ENCODE data around the gene GRID1. TPM values are rescaled to one million over a fixed set of nuclear protein-coding genes. Genes with fewer than 3 reads are reported as not detected.

GRID1 gene
- total RNA-seq, 4 donors from 2014 or later: 0.88 to 7.3 (median 4.1) TPM

DNA sequence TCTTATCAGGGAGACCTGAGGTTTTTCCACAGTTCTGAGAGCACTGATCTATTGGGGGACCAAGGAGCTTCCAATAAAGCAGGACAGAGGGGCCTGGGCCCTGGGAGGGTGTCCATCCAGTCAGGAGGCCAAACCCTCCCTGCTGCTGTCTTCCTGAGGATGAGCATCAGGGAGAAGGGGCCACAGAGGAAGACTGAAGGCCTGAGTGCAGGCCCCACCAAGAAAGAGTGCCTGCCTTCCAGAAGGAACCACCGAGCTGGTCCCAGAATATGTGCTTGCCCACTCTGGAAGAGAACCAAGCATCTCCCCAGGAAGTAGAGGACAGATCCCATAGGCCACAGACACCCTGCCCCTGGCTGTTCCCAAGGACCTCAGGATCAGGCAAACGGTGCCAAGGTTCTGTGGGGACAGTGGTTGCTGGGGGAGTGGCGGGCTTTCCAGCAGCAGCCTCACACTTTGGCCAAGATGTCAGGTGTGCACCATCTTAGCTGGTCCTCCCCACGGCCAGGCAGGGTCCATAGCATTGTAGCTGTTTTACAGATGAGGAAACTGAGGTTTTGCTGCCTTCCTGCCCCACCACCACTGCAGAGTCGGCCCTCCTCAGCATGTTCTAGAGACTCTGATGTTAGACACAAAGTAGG lies 199.4 kb downstream of the GRID1 start:
- Histone ChIP-seq H3K36me3 (no peaks in the 10 kb centered on the region), H3K27me3 (no peaks in the 10 kb centered on the region), H3K4me1 (no peaks in the 10 kb centered on the region), H3K27ac (no peak overlapping the region), H3K4me3 (no peak overlapping the region), H3K9me3 (no peaks in the 10 kb centered on the region)
- intact Hi-C loops (cut with DNase I; ENCODE audit: low total_unique reads): no loop called here
- no peak for DNase-seq
- TF ChIP-seq, protein P1, sequence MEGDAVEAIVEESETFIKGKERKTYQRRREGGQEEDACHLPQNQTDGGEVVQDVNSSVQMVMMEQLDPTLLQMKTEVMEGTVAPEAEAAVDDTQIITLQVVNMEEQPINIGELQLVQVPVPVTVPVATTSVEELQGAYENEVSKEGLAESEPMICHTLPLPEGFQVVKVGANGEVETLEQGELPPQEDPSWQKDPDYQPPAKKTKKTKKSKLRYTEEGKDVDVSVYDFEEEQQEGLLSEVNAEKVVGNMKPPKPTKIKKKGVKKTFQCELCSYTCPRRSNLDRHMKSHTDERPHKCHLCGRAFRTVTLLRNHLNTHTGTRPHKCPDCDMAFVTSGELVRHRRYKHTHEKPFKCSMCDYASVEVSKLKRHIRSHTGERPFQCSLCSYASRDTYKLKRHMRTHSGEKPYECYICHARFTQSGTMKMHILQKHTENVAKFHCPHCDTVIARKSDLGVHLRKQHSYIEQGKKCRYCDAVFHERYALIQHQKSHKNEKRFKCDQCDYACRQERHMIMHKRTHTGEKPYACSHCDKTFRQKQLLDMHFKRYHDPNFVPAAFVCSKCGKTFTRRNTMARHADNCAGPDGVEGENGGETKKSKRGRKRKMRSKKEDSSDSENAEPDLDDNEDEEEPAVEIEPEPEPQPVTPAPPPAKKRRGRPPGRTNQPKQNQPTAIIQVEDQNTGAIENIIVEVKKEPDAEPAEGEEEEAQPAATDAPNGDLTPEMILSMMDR (IDR thresholded peaks at IDR 0.05): no peak
- no peak for TF ChIP-seq POLR2A (IDR thresholded peaks at IDR 0.05)

DNA sequence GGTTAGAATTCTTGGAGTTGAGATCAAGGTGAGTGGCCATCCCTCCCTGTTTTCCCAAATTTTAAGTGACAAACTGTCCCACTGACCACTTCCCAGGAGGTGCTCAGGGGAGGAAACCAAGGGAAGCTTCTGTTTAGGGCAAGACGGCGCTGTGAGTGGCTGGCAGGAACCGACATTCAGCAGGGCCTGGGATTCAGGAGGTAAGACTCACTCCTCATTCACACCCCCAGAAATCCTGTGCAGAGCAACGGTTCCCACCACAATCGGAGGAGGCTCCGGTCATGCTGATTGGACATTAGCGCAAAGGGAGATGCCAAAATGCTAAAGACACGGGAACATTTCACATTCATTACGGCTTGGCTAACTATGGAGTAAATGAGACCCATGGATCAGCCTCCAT lies 200.9 kb downstream of the GRID1 start:
- TF ChIP-seq, protein P1 (IDR thresholded peaks at IDR 0.05): no peak
- TF ChIP-seq POLR2A (IDR thresholded peaks at IDR 0.05): no peak
- H3K36me3 ChIP-seq: no peaks in the 10 kb centered on the region
- no peaks in the 10 kb centered on the region for H3K4me1 ChIP-seq
- H3K27ac ChIP-seq: no peak overlapping the region
- no peak for DNase-seq
- no peak overlapping the region for H3K4me3 ChIP-seq
- intact Hi-C loops (cut with DNase I; ENCODE audit: low total_unique reads): no loop called here
- H3K9me3 ChIP-seq: no peaks in the 10 kb centered on the region
- H3K27me3 ChIP-seq: no peaks in the 10 kb centered on the region

- H3K9me3 ChIP-seq: no peaks in the 10 kb centered on the region
- no peak for TF ChIP-seq POLR2A (IDR thresholded peaks at IDR 0.05)
- TF ChIP-seq, protein P1 (IDR thresholded peaks at IDR 0.05): no peak
- intact Hi-C loops (cut with DNase I; ENCODE audit: low total_unique reads): no loop called here
- no peaks in the 10 kb centered on the region for H3K27me3 ChIP-seq
- no peak overlapping the region for H3K4me3 ChIP-seq
- H3K36me3 ChIP-seq: no peaks in the 10 kb centered on the region
- H3K4me1 ChIP-seq: no peaks in the 10 kb centered on the region
- no peak overlapping the region for H3K27ac ChIP-seq
- no peak for DNase-seq
Measured at GRCh38 chr10:86164960-86165630, 201.5 kb downstream of the GRID1 start.

DNA sequence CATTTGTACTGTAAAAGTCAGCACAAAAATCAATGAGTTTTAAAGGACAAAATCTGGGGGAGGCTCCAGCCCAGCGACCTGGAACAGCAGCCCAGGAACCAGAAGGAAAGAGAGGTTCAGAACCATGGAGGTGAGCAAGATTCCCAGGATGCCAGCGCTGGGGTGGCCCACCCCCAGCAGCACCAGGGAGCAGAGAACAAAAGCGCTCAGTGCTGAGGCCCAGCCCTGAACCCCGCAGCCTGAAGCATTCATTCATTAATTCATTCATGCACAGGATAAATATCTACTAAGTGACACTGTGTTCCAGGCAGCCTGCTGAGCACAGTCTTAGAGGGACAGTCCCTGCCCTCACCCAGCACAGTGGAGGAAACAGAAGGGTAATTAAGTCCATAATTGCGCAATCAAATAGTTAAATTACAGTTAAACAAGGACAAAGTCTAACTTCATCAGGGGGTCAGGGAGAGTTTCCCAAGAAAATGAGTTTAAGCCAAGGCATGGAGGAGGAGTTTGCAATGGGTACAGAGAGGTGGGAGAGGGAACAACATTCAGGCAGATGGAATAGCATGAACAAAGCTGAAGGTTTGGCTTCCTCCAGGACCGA lies 202.3 kb downstream of the GRID1 start:
- Histone ChIP-seq H3K4me1 (no peaks in the 10 kb centered on the region), H3K4me3 (no peak overlapping the region), H3K27me3 (no peaks in the 10 kb centered on the region), H3K9me3 (no peaks in the 10 kb centered on the region), H3K36me3 (no peaks in the 10 kb centered on the region), H3K27ac (no peak overlapping the region)
- no peak for DNase-seq
- intact Hi-C loops (cut with DNase I; ENCODE audit: low total_unique reads): no loop called here
- TF ChIP-seq POLR2A (IDR thresholded peaks at IDR 0.05): no peak

DNA sequence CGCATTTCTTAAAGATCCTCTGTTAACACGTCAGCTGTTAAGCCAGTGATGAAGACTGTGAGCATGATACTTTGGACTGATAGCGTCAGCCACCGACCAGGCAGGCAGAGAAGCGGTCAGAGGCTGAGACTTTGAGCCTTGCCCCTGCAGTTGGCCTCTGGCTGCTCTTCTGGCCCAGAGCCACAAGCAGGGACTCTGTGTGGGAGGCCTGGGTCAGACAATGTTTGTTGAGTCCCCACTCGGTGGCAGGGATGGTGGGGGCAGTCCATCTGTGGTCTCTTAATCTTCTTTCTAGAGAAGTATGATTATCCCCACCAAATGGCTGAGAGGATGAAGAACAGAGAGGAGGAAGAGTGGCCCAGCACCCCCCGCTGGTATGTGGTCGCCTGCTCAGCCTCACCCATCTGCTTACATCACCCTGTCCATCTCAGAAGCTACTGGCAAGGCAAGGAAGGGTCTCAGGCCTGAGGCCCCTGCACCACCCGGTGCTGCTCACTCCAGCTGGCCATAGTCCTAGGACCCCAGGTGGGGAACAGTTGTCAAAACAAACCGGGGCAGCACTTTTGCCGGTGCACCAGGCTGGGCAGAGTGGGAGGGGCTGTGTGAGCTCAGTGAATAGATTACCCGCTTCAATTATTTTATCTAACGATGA lies 202.9 kb downstream of the GRID1 start:
- no peak for DNase-seq
- intact Hi-C loops (cut with DNase I; ENCODE audit: low total_unique reads): no loop called here
- Histone ChIP-seq H3K36me3 (no peaks in the 10 kb centered on the region), H3K9me3 (no peaks in the 10 kb centered on the region), H3K27ac (no peak overlapping the region), H3K4me1 (no peaks in the 10 kb centered on the region), H3K27me3 (no peaks in the 10 kb centered on the region), H3K4me3 (no peak overlapping the region)
- no peak for TF ChIP-seq POLR2A (IDR thresholded peaks at IDR 0.05)
- TF ChIP-seq, protein P1 (IDR thresholded peaks at IDR 0.05): no peak
